Measurements from ENCODE around the gene PCK1.

DNA sequence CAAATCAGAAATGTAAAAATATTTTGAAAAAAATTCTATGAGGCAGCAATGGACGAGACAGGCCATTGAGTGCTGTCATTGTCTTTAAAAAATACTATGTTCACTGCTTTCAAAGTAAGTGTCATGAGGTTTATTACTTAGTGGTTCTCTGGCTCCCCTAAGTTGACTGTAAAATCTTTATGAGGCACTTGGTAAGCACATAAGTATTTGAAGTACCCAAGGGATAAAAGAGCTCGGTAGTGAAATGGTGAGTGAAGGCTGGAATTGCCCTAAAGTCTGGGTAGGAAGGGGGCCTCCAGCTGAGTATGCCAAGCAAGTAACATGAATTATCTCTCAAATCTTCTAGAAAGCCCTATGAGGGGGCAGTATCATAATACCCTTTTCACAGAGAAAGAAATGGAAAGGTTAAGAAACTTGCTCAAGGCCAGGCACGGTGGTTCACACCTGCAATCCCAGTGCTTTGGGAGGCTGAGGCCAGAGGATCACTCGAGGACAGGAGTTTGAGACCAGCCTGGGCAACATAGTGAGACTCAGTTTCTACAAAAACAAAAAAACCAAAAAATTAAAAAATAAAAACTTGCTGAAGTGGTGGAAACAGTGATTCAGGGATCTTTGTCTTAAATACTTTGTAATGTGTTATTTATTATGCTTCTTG lies 30.5 kb upstream of the PCK1 start:
- no peak for TF ChIP-seq EZH2 (IDR thresholded peaks at IDR 0.05; ENCODE audit: low read length, unreplicated experiment)
- TF ChIP-seq, protein P1, sequence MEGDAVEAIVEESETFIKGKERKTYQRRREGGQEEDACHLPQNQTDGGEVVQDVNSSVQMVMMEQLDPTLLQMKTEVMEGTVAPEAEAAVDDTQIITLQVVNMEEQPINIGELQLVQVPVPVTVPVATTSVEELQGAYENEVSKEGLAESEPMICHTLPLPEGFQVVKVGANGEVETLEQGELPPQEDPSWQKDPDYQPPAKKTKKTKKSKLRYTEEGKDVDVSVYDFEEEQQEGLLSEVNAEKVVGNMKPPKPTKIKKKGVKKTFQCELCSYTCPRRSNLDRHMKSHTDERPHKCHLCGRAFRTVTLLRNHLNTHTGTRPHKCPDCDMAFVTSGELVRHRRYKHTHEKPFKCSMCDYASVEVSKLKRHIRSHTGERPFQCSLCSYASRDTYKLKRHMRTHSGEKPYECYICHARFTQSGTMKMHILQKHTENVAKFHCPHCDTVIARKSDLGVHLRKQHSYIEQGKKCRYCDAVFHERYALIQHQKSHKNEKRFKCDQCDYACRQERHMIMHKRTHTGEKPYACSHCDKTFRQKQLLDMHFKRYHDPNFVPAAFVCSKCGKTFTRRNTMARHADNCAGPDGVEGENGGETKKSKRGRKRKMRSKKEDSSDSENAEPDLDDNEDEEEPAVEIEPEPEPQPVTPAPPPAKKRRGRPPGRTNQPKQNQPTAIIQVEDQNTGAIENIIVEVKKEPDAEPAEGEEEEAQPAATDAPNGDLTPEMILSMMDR (conservative IDR thresholded peaks at IDR 0.05; ENCODE audit: low read depth, low read length), result no peak
- no peak for TF ChIP-seq EZH2phosphoT487 (IDR thresholded peaks at IDR 0.05; ENCODE audit: borderline replicate concordance, low read length)
